Measurements from ENCODE around the gene GNA12. TPM values are rescaled to one million over a fixed set of nuclear protein-coding genes. Genes with fewer than 3 reads are reported as not detected.
"Not testable (repeated sequence)": the region's sequence is repeated elsewhere in the genome, so short reads cannot be mapped to it uniquely, and the experiment has no call there.

Gene GNA12
- total RNA-seq, 1 experiment from 2014 or later = 6.3 TPM

GRCh38 chr7:2693420-2694121 is 150.5 kb downstream of the GNA12 start:
- DNase-seq (ENCODE audit: low read depth) = not testable (repeated sequence)

- no peak for DNase-seq (ENCODE audit: low read depth)
Measured at GRCh38 chr7:2692543-2692942, 151.6 kb downstream of the GNA12 start.

GRCh38 chr7:2691932-2692439 is 152.1 kb downstream of the GNA12 start:
- not testable (repeated sequence) for DNase-seq (ENCODE audit: low read depth)

- no peak for DNase-seq (ENCODE audit: low read depth)
Measured at GRCh38 chr7:2691011-2691707, 152.9 kb downstream of the GNA12 start.

- peak; percentile 80 for DNase-seq (ENCODE audit: low read depth)
Measured at GRCh38 chr7:2689951-2690705, 154.0 kb downstream of the GNA12 start.

- DNase-seq (ENCODE audit: low read depth) = no peak
Measured at GRCh38 chr7:2689343-2689847, 154.7 kb downstream of the GNA12 start.

GRCh38 chr7:2688409-2689342 is 155.4 kb downstream of the GNA12 start:
- peak; percentile 18 for DNase-seq (ENCODE audit: low read depth)

GRCh38 chr7:2687881-2688318 is 156.2 kb downstream of the GNA12 start, which contains the start of gene AMZ1:
Gene AMZ1, plus strand, starts transcription at chr7:2688202. Its CDS starts 12,250 bp downstream, at chr7:2700452.
- peak; percentile 27 for DNase-seq (ENCODE audit: low read depth)

- DNase-seq (ENCODE audit: low read depth) = peak; percentile 87
Measured at GRCh38 chr7:2687338-2687869, 156.7 kb downstream of the GNA12 start.

GRCh38 chr7:2686101-2686500 is 158.0 kb downstream of the GNA12 start:
- DNase-seq (ENCODE audit: low read depth) = no peak

- no peak for DNase-seq (ENCODE audit: low read depth)
Measured at GRCh38 chr7:2684501-2684900, 159.6 kb downstream of the GNA12 start.

- no peak for DNase-seq (ENCODE audit: low read depth)
Measured at GRCh38 chr7:2681929-2682799, 161.9 kb downstream of the GNA12 start.

- DNase-seq (ENCODE audit: low read depth) = peak; percentile 82
Measured at GRCh38 chr7:2680792-2681490, 163.2 kb downstream of the GNA12 start.

- no peak for DNase-seq (ENCODE audit: low read depth)
Measured at GRCh38 chr7:2680256-2680655, 163.9 kb downstream of the GNA12 start.

GRCh38 chr7:2679135-2680127 is 164.7 kb downstream of the GNA12 start:
- not testable (repeated sequence) for DNase-seq (ENCODE audit: low read depth)

- DNase-seq (ENCODE audit: low read depth) = not testable (repeated sequence)
Measured at GRCh38 chr7:2678454-2678853, 165.7 kb downstream of the GNA12 start.

Measured in Daoy (cell line).